ENCODE results near the gene SEMA3C. TPM values are rescaled to one million over a fixed set of nuclear protein-coding genes. Genes with fewer than 3 reads are reported as not detected.

Gene SEMA3C
- total and polyA plus RNA-seq, 10 donors: 1.1 to 53.7 (median 13.0) TPM

GRCh38 chr7:80891259-80891544, 27.6 kb downstream of the SEMA3C start:
- Histone ChIP-seq H3K4me3 (no peak overlapping the region), H3K9me3 (no peaks in the 10 kb centered on the region), H3K36me3 (no peaks in the 10 kb centered on the region), H3K4me1 (no peaks in the 10 kb centered on the region), H3K27me3 (replicated peaks in 1 of 7) (no peaks in the 10 kb centered on the region), H3K27ac (peak overlapping the region in 2 of 8 donors; percentile 1 to 23)
- 91 to 98% (median 96%) methylated on average over 3 of the region's 3 CpGs for WGBS, 5 donors
- intact Hi-C loops (cut with DNase I; ENCODE audit: low total_unique reads): no loop called here
- no peak for DNase-seq
- TF ChIP-seq CTCF (IDR thresholded peaks at IDR 0.05 in 8 of 11, conservative IDR thresholded peaks at IDR 0.05 in 3 of 11): no peak
- no peak for TF ChIP-seq POLR2AphosphoS5 (IDR thresholded peaks at IDR 0.05)
- no peak for TF ChIP-seq POLR2A (IDR thresholded peaks at IDR 0.05)

- intact Hi-C loops (cut with DNase I; ENCODE audit: low total_unique reads): no loop called here
- Histone ChIP-seq H3K4me3 (no peak overlapping the region), H3K36me3 (no peaks in the 10 kb centered on the region), H3K4me1 (no peaks in the 10 kb centered on the region), H3K9me3 (no peaks in the 10 kb centered on the region), H3K27ac (peak overlapping the region in 2 of 8 donors; percentile 1 to 23), H3K27me3 (replicated peaks in 1 of 7) (no peaks in the 10 kb centered on the region)
- DNase-seq: no peak
- 44 to 59% (median 58%) methylated on average over 4 of the region's 4 CpGs for WGBS, 5 donors
- no peak for TF ChIP-seq POLR2A (IDR thresholded peaks at IDR 0.05)
- no peak for TF ChIP-seq CTCF (IDR thresholded peaks at IDR 0.05 in 8 of 11, conservative IDR thresholded peaks at IDR 0.05 in 3 of 11)
- no peak for TF ChIP-seq POLR2AphosphoS5 (IDR thresholded peaks at IDR 0.05)
Observed at GRCh38 chr7:80890426-80891258, 28.2 kb downstream of the SEMA3C start.

- no peak for TF ChIP-seq POLR2A (IDR thresholded peaks at IDR 0.05)
- TF ChIP-seq CTCF (IDR thresholded peaks at IDR 0.05 in 8 of 11, conservative IDR thresholded peaks at IDR 0.05 in 3 of 11): no peak
- TF ChIP-seq POLR2AphosphoS5 (IDR thresholded peaks at IDR 0.05): no peak
- Histone ChIP-seq H3K4me3 (no peak overlapping the region), H3K4me1 (no peaks in the 10 kb centered on the region), H3K27ac (no peak overlapping the region), H3K27me3 (replicated peaks in 1 of 7) (no peaks in the 10 kb centered on the region), H3K9me3 (no peaks in the 10 kb centered on the region), H3K36me3 (no peaks in the 10 kb centered on the region)
- intact Hi-C loops (cut with DNase I; ENCODE audit: low total_unique reads): no loop called here
- 93 to 98% (median 95%) methylated on average over 1 of the region's 1 CpG for WGBS, 5 donors
- no peak for DNase-seq
Observed at GRCh38 chr7:80889525-80889924, 29.3 kb downstream of the SEMA3C start.

- Histone ChIP-seq H3K4me3 (no peak overlapping the region), H3K27ac (no peak overlapping the region), H3K36me3 (no peaks in the 10 kb centered on the region), H3K27me3 (replicated peaks in 1 of 7) (no peaks in the 10 kb centered on the region), H3K9me3 (no peaks in the 10 kb centered on the region), H3K4me1 (peaks cover 0 to 5% (median 0%) of the 10 kb centered on the region in 6 donors)
- no peak for DNase-seq
- TF ChIP-seq CTCF (IDR thresholded peaks at IDR 0.05 in 8 of 11, conservative IDR thresholded peaks at IDR 0.05 in 3 of 11) (no peak), POLR2AphosphoS5 (IDR thresholded peaks at IDR 0.05) (no peak), POLR2A (IDR thresholded peaks at IDR 0.05) (no peak)
- 80 to 90% (median 88%) methylated on average over 2 of the region's 2 CpGs for WGBS, 5 donors
- intact Hi-C loops (cut with DNase I; ENCODE audit: low total_unique reads): no loop called here
Observed at GRCh38 chr7:80885757-80886156, 33.1 kb downstream of the SEMA3C start.

All from spleen (tissue), 11 donors.